Fibroblast of peridontal ligament (primary cell): ENCODE data around the gene RNF34.
A peak's percentile ranks its signal among the peaks of the same experiment; 100 is the strongest.

ENCODE experiments used
- DNase-seq: peaks from one replicate; pipeline ENCODE4 v3.0.0-alpha.2; 2010; ENCODE audit errors: extremely low read depth

Gene RNF34

GRCh38 chr12:121388421-121388981 lies 11.4 kb upstream of the RNF34 start:
- DNase-seq = peak; percentile 60

DNA sequence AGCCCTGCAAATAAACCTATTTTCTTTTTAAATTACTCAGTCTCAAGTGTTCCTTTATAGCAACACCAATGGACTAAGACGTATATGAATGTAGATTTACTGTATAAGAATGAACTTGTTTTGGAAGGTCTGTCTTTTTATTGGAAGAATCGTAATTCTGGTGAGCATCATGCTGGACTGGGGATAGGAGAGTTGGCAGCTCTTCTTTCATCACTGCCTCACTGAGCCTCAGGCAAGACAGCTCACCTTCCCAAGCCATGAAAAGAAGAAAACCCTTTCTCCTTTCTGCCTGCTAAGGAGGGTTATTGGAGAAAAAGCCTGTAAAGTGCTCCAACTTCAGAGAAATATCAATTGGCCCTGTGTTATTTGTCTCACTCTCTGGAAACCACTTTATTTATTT lies 9.1 kb upstream of the RNF34 start:
- DNase-seq = no peak

- peak; percentile 62 for DNase-seq
Observed at GRCh38 chr12:121391619-121392324, 8.1 kb upstream of the RNF34 start.

DNA sequence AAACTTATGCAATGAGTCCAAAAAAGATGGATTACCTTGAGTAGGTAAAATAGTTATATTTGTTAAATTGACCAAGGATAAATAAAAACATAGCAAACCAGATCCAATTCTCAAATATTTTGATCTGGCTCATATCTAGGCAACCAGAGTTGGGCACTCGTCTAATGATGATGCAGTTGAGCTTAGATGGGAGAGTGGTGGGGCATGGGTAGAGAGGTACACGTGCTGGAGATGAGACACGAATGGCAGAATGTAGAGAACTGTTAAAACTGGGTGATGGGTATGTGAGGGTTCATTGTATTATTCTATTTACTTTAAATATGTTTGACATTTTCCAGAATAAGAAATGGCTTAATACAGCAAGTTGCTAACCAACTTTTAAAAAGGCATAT lies 7.6 kb upstream of the RNF34 start:
- DNase-seq = no peak

- DNase-seq = no peak
Observed at GRCh38 chr12:121397521-121397920, 2.4 kb upstream of the RNF34 start.

GRCh38 chr12:121398355-121398754 lies 1.6 kb upstream of the RNF34 start:
- DNase-seq = no peak

GRCh38 chr12:121400332-121401139 lies 618 bp downstream of the RNF34 start:
- peak; percentile 46 for DNase-seq

- DNase-seq = no peak
Observed at GRCh38 chr12:121403721-121404120, 3.8 kb downstream of the RNF34 start.

GRCh38 chr12:121404734-121405133 lies 4.8 kb downstream of the RNF34 start:
- DNase-seq = no peak

- DNase-seq = no peak
Observed at GRCh38 chr12:121405211-121405610, 5.3 kb downstream of the RNF34 start.

- no peak for DNase-seq
Observed at GRCh38 chr12:121413917-121414316, 14.0 kb downstream of the RNF34 start.

DNA sequence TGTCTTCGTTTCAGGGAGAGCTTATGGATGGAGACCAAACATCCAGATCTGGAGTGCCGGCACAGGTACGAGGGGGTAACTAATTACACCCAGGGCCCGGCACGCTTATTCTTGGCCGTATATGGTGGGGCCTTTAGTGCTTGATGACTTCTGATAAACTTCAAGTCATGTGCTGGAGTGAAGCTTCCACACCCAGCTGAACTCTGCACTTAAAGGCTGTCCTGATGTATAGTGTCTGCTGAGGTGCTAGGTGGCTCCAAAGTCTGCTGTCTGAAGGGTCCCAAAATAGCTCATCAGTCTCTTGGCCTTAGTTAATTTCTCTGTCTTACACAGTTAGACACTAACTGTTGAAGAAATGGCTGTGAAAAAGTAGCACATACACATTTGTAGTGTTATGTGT lies 17.9 kb downstream of the RNF34 start:
- no peak for DNase-seq

DNA sequence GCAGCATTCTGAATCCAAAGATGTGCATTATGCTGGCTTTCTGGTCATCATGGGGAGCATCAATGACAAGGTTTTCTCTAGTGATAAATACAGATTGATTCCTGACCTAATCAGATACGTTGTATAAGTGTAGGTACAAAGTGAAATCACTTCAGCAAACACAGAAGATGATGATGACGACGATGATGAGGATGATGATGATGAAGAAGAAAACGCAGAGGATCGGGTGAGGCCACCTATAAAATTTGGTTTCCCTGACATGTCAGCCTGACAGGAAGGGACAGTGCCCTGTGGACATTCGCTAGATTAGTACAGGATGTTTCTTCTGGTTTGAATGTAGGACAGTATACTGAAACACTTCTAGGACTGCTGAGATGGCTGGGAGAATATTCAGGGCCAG lies 20.2 kb downstream of the RNF34 start:
- DNase-seq = no peak

- DNase-seq = no peak
Observed at GRCh38 chr12:121423253-121423652, 23.3 kb downstream of the RNF34 start.

- DNase-seq = peak; percentile 9
Observed at GRCh38 chr12:121423682-121424623, 24.0 kb downstream of the RNF34 start.

GRCh38 chr12:121424624-121424975 lies 24.7 kb downstream of the RNF34 start:
- DNase-seq = no peak

DNA sequence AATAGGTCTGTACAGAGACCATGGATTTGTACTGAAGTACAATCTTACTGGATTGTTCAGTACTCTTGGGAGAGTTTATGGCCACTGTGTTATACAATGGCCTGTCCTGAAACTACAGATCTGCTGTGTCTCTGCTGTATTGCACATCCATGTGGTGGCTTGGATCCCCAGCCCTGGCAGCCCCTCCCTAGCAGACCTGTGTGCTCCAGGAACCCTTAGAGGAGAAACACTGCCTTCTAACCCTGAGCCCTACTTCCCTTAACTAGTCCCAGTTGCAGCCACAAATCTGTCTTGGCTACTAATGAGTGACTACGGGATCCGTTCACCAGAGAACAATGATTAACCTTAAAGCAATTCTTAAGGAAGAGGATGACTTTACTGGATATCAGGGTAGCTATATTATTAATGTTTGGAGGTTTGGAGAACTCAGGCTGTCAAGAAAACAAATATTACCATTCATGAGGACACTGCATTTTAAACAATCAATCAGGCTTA lies 27.7 kb downstream of the RNF34 start:
- DNase-seq = no peak

GRCh38 chr12:121428883-121429282 lies 29.0 kb downstream of the RNF34 start:
- peak; percentile 62 for DNase-seq

DNA sequence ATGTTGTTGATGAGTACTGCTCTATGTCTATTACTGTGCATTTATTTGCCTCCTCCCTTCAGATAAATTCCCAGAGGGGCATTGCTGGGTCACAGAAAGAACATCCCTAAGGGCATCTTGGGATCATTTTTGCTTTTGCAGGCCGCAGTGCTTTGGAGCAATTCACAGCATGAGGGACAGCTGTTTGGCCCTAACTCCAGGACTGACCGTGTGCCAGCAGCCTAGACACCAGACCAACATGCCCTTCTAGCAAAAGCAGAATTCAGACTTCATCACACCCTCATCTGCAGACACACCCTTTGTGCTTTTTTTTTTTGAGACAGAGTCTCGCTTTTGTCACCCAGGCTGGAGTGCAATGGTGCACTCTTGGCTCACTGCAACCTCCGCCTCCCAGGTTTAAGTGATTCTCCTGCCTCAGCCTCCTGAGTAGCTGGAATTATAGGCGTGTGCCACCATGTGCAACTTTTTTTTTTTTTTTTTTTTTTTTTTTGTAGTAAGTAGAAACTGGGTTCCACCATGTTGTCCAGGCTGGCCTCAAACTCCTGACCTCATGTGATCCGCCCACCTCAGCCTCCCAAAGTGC lies 31.0 kb downstream of the RNF34 start:
- DNase-seq = no peak

DNA sequence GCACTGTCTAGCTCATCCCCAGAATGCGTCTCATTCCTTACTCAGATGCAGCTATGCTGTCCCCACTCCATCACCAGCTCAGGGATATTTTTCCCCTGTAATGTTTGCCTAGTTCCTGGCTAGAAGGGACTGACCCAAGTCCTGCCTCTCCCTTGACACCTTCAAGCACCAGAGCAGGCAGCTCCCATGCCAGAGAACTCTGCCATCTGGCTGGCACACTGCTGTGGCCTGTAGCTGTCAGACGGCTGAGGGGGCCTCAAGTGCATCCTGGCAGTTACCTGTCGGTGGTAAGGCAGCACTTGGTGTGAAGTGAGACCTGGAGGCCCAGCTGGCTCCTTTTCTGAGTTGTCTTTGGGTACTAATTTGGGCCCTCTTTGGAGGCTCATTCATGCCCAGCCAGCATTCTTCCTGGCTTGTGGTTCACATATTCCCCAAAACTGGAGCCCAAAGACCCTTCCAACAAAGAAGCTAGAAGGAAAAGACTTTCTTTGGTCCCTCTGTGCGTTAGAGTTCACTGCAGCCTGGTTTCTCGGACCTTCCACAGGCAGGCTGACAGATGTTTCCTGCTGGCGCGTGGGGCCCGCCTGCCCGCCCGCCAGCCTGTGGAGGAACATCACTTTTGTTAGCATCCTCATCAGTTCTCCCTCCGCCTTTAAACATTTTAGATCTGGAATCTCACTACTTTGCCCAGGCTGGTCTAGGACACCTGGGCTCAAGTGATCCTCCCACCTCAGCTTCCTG lies 33.0 kb downstream of the RNF34 start:
- DNase-seq = no peak

DNA sequence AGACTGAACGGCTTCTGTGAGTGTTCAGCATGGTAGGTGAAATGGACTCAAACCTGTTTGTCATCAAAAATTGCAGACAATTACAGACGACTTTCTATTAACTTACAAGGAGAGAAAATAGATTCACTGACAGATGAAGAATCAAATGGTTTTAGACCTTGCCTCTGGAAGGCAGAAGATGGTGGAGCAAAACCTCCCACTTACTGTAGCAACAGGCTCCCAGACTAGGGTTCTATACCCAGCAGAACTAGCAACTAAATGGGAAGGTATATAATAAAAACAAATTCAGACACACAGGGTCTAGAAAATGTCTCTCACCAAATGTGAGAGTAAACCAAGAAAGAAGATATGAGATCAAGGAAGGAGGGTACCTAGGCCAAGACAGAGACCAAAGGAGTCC lies 36.8 kb downstream of the RNF34 start:
- no peak for DNase-seq
